ENCODE data around the gene GIMAP8.

GIMAP8 gene

GRCh38 chr7:150450491-150451001 lies at the start of gene GIMAP8:
Gene GIMAP8 (plus strand): TSS chr7:150450630. CDS start chr7:150466699, 16,069 bp downstream.
- peak; percentile 63 for DNase-seq

GRCh38 chr7:150400788-150401423 lies 49.5 kb upstream of the GIMAP8 start:
- DNase-seq = no peak

DNA sequence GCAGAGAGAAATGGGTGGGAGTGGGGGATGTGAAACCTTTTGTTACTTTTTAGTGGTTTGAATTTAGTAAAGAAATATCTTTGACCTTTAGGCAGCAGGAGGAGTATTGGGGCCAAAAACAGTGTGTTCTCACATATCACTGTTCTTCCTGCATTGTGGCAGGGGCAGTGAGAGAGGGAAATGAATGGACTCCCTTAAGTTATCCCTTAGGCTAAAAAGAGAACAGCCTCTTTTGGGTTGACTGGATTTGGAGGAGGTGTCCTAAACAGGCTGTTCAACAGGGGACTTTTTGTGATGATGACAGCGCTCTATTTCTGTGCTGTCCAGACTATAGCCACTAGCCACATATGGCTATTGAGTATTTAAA lies 49.0 kb upstream of the GIMAP8 start:
- DNase-seq = no peak

DNA sequence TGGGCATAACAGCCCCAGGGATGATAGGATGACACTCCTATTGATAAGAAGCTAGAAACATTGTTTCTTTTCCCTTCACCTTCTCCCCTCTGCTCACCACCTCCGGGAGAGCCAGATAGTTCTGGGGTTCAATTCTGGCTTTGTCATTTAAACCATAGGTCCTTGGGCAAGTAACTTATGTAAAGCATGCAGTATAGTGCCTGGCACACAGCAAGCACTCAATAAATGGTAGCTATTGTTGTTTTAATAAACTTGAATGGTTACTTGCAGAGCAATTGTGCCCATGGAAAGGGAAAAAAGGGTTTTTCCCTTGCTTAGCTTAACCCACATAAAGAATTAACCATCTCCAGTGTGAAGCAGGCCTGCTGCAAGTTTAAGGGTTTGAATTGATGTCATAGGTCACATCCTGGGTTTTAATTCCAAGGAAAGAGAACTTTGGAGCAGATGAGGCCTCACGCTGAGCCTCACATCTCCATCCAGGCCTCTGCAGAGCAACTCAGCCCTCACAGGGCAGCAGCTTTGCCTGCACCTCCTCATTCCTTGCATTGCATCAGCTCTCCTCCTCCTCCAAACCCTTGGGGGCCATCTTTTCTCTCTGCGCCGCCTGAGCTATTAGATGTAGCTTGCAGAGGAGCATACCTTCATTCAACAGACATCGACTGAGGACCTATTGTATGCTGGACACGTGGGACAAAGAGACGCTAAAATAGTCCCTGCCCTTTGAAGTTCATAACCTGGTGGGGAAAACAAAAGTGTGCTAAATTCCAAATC lies 48.4 kb upstream of the GIMAP8 start:
- no peak for DNase-seq

DNA sequence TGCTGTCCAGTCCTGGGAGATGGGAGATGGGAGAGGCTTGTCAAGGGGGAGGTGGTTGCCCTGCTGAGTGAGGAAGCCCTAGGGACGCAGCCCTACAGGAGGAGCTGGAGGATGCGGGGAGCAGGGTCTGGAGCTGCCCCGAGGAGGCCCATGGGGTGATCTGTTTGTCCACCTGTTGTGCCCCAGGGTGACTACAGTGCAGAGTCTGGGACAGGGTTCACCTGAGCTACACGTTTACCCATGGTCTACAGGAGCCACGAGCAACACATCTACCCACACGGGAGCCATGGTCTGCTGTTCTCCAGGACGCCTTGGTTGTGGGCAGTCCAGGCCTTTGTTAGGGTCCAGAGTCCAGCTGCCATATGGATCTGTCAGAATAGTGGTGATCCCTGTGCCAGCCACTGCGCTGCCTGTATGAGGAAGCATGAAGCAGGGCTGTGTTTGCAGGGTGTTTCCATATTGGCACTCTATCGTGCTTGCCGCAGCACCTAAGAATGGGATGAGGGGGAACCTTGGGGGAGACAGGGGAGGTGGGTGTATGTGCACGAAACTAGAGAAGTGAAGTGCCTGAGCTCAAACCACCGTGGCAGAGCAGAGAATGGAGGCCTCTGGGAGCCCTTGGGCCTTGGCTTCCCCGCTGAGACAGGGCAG lies 47.6 kb upstream of the GIMAP8 start:
- no peak for DNase-seq

GRCh38 chr7:150403376-150404171 lies 46.9 kb upstream of the GIMAP8 start:
- no peak for DNase-seq

DNA sequence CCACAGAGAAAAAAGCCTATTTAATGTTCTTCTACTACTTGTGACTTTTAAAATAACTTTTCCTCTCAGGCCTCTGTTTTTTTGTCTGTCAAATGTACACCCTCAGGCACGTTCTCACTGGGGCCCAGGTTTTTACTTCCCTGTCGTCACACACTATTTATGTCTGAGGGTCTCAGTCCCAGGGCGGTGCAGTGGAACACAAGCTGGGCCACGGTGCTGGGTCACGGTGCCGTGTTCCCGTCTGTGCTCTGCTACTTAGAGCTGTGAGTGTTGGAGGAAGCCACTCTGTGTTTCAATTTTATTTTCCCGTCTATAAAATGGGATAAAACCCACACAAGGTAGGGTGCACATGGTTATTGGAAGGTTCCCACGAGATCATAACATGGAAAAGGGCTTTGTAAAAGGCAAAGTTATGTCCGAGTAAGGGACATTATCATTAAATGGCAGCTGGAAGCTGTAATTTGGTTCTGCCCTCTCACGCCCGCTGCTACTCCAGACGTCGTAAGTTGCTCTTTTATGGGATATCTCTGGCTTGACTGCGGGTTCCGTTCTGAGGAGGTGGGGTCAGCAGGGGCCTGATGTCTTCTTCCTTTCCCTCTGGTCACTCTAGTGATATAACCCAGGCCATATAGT lies 46.1 kb upstream of the GIMAP8 start:
- DNase-seq = peak; percentile 39

DNA sequence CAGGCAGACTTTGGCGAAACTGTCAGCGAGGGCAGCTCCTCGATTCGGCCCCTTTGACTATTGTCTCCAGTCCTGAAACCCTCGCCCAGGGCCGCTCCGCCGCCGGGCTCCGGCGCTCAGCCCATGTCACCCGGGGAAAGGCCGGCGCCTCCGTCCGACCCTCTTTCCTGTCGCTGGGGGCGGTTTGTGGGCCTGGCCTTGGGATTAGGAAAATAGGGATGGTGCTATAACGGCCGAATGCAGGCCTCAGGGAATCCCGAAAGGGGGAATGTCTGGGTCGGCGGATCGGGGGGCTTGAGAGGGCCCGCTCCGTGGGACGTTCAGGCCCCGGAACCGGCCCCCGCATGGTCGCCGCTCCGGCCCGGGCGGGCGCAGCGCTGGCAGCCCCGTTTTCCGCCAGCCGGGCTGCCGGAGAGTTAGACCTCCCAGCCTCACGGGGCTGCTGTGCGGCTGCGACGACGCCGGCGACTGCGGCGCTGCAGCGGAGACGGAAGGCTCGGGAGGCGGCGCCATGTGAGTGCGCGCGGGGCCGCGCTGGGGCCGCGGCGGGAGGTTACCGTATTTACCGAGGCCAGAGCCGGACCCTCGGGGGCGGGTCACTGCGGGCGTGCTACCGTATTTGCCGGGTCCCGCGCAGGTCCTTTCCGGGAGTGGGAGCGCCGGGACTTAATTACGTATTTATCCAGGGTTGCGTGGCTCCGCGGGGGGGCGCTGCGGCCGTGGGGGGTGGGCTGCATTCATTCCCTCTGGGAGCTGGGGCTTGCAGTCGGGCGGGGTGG lies 45.4 kb upstream of the GIMAP8 start:
- peak; percentile 81 for DNase-seq

DNA sequence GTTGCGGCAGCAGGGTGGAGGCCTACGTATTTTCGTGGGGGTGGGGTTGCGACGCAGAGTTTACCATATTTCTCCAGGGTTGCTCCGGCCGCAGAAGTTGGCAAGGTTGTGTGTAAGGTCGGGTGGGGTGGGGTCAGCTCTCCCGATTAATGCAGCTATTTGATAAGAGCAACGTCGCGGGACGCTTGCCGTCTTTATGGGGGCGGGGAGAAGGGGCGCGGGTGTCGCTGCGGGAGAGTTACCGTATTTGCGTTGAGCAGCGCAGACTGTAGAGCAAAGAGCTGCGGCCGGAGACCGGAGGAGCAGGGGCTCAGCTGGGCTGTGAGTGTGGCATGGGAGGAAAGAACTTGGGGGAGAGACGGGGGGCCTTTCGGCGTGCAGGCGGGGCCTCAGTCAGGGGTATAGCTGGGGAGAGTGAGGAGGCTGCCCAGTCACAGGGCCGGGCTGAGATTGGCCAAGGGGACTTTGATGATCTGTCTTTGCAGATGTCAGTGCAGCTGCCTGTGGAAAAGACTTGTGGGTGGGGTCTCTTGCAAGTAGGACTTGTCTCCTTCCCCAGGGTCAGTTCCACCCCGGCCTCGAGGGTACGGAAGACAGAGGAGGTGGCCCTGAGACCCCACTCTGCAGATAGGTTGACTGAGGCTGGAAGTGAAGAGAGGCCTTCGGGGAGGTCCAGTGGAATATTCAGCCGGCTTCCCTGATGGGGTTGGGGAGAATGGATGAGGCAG lies 44.7 kb upstream of the GIMAP8 start:
- no peak for DNase-seq

GRCh38 chr7:150406312-150406566 lies 44.2 kb upstream of the GIMAP8 start:
- no peak for DNase-seq

GRCh38 chr7:150406567-150407421 lies 43.6 kb upstream of the GIMAP8 start:
- DNase-seq = peak; percentile 36

- DNase-seq = no peak
Observed at GRCh38 chr7:150407588-150408392, 42.6 kb upstream of the GIMAP8 start.

DNA sequence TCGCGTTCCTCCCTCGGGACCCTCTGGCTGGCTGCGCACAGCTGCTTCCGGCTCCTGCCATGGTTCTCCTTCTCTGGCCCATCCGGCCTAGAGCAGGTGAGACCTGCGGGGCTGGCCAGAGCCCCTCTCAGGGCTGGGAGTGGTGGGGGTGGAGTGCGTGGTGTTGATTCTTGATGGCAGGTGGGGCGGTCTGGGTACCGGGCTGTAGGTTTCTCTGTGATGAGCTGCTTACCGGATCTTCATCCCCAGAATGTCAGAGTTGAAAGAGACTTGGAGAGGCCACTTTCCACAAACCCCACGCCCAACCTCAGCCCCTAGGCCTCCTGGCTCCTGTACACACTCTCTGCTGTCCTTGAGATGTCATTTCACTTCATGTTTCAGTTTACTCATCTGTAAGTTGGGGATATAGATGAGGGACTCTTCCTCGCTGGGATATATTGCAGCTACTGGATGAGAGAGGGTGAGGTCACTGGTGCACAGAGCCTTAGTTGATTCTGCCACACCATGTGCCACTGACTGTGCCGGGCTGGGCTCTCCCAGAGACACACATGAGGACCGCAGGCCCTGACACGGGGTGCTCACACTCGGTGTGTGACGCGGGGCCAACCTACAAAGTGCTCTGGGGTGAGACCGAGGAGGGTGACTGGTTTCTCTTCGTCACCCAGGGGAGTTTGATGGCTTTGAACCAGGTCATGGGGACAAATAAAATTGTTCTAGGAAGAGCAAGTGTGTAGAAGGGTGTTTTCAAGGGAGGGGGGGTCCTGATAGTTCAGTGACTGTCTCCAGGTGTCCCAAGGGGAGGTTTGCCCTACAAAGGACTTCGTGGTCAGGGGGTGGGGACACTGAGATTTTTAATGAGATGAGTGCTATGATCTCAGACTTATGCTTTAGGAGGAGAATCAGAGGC lies 41.8 kb upstream of the GIMAP8 start:
- peak; percentile 83 for DNase-seq

GRCh38 chr7:150409300-150410030 lies 41.0 kb upstream of the GIMAP8 start:
- DNase-seq = no peak

- DNase-seq = no peak
Observed at GRCh38 chr7:150410131-150410530, 40.3 kb upstream of the GIMAP8 start.

GRCh38 chr7:150410680-150411346 lies 39.6 kb upstream of the GIMAP8 start:
- DNase-seq = no peak

DNA sequence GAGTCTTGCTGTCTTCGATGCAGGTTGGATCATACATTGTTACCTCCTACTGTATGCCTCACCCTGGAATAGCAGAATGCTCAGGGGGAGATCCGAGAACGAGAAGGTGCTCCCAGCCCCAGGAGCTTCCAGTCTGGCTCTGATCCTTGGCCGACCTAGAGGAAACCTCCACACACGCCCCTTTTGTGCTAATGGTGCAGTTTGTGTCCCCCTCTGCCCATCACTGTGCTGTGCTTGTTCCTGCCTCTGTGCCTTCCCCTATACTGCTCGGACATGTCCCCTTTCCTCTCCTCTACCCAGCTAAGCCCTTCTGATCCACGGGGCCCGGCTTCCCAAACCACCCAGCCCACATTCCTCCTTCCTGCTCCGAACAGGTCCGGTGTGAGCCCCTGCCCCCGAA lies 38.8 kb upstream of the GIMAP8 start:
- no peak for DNase-seq

Measured in CD4-positive, alpha-beta T cell treated with Interferon gamma for 1 hour (primary cell).